ENCODE data around the gene GNAL.
"Not testable (repeated sequence)": the region's sequence is repeated elsewhere in the genome, so short reads cannot be mapped to it uniquely, and the experiment has no call there.

The GNAL gene

GRCh38 chr18:11851146-11851805 lies 162.2 kb downstream of the GNAL start, which contains the start of gene CHMP1B:
CHMP1B (plus strand) TSS chr18:11851413; CDS start chr18:11851512, 99 bp downstream.
- DNase-seq (ENCODE audit: low read depth) = peak; percentile 95

GRCh38 chr18:11851806-11852337 lies 162.8 kb downstream of the GNAL start:
- peak; percentile 23 for DNase-seq (ENCODE audit: low read depth)

- DNase-seq (ENCODE audit: low read depth) = not testable (repeated sequence)
Measured at GRCh38 chr18:11854554-11854953, 165.5 kb downstream of the GNAL start.

DNA sequence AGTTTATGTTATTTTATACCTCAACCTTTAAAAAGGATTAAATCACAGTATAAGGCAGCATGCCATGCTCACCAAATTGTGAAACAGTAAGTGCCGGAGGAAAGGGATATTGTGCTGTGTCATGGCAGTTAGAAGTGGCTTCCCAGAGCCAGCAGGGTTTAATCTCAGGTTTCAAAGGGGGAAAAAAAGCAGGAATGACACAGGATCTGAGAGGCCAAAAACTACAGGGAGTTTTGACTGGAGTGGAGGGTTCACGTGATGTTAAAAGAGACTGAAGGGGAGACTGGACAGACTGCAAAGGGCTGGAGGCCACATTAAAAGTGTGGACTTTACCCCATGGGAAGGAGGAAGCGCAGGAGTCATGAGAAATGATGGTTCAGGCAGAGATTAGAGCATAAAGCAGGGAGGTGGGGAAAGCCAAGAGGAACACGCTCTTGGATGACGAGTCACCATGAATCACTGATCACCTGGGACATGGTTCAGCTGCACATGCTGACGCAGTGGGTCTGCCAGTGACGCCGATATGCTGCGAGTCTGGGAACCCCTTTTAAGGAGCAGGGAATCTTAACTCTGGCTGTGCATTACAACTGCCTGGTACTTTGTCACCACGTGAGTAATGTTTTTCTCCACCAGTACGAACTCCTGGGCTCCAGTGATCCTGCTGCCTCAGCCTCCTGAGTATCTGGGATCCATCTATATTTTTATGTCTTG lies 168.3 kb downstream of the GNAL start:
- DNase-seq (ENCODE audit: low read depth) = no peak

- no peak for DNase-seq (ENCODE audit: low read depth)
Measured at GRCh38 chr18:11859282-11859830, 170.3 kb downstream of the GNAL start.

GRCh38 chr18:11859903-11860407 lies 170.9 kb downstream of the GNAL start:
- DNase-seq (ENCODE audit: low read depth) = no peak

GRCh38 chr18:11860594-11861450 lies 171.8 kb downstream of the GNAL start:
- no peak for DNase-seq (ENCODE audit: low read depth)

DNA sequence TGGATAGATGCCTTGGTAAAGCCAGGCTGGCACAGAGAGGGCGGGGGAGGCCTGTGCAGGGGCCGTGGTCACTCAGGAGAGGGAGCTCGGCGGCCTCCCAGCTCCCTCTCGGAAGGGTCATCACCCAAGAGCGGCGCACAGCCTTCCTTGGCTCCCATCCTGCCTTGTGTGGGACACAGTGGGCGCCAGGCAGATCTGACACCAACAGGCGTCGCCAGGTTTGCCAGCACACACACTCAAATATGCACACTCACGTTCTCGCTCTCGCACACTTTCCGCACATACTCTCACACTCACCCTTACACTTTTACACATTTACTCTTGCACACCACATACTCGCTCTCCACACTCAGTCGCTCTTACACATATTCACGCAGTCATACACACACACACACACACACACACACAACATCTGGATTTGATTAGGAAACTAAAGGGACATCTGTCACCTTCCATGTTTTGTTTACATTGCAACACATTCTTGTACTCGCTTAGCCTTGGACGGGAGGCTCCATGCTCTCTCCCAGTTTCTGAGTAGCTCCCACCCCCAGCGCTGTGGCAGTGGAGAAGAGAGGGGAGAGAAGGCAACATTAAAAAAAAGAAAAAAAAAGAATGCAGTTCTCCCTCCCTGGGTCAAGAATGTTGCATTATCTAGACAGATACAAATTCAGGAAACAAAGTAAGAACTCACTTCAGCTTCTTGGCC lies 172.7 kb downstream of the GNAL start:
- no peak for DNase-seq (ENCODE audit: low read depth)

GRCh38 chr18:11862468-11863137 lies 173.5 kb downstream of the GNAL start:
- DNase-seq (ENCODE audit: low read depth) = no peak

DNA sequence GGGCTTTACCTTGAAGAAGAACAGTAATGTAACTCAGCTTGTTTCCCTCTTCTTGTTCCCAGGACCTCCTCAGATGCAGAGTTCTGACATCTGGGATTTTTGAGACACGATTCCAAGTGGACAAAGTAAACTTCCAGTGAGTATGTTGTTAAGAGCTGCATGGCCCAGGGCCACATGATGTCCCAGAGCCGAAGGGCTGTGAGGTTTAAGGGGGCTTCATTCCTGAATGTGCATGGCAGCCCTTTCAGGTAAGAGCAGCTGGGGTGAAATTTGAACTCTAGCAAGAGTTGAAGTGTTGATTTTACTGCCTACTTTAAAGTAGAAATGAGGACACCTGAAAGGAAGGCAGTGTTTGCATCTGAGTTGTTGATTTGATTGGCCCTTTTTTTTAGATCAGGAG lies 175.4 kb downstream of the GNAL start:
- DNase-seq (ENCODE audit: low read depth) = no peak

- DNase-seq (ENCODE audit: low read depth) = no peak
Measured at GRCh38 chr18:11865071-11865470, 176.0 kb downstream of the GNAL start.

DNA sequence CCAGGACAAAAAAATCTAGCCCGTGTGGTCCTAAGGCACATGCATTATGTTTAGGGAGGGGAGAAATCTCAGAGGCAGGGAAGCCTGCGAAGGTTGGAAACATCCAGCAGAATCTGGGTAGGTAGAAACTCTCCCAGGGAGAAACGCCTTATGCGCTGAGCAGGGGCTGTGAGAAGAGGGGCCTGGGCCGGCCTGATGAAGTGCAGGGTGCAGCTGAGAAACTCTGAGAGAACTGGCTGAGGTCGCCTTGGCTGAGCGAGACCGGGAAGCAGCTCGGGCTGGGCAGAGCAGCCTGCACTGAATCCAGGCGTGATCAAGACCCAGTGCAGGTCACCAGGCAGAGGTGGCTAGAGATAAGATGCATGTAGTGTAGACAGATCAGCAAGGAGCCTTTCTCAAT lies 177.3 kb downstream of the GNAL start:
- DNase-seq (ENCODE audit: low read depth) = no peak

DNA sequence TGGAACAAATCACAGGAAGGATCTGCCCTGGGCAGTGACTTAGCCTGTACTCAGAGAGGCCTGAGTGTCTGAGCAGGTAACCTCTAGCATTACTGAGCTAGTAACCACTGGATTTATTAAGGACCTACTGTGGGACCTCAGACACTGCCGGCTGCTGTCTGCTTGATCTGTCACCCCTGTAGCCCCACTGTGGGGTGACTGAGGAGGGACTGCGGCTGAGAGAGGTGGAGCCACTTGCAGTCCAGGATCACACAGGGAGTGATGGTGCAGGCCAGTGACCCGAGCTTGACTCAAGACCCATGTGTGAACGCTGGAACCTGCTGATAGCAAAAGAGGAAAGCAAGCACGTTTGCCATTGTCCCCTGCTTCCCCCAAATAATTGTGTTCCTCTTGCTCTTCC lies 177.7 kb downstream of the GNAL start:
- DNase-seq (ENCODE audit: low read depth) = no peak

GRCh38 chr18:11868230-11868629 lies 179.2 kb downstream of the GNAL start:
- DNase-seq (ENCODE audit: low read depth) = no peak

- no peak for DNase-seq (ENCODE audit: low read depth)
Measured at GRCh38 chr18:11871501-11871900, 182.4 kb downstream of the GNAL start.

DNA sequence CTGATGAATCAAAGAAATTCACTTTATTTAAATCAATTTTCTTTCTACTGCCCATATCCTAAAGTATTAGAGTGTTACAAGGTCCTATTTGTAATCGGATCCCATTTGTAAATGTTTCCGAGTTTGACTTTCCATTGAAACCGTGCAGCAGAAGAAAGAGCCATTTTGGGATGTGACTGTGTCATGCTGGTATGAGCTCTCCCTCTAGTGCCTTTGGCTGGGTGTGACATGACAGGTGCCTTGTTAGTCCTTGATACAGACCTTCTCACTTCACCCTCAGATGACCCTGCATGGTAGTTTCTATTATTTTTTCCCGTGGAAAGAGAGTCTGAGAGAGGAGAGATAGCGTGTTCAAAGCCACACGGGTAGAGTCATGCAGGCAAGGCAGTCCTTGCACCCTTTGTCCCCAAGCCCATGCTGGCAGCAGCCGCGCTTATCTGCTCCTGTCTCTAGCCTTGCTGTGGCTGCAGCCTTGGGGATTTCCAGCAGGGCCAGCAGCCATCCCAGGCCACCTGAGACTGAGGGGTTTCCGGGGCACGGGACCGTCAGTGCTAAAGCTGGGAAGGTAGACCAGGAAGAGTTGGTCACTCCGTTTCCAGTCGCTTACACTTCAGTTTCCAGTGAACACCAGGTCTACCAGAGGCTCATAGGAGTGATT lies 183.5 kb downstream of the GNAL start:
- DNase-seq (ENCODE audit: low read depth) = no peak

DNA sequence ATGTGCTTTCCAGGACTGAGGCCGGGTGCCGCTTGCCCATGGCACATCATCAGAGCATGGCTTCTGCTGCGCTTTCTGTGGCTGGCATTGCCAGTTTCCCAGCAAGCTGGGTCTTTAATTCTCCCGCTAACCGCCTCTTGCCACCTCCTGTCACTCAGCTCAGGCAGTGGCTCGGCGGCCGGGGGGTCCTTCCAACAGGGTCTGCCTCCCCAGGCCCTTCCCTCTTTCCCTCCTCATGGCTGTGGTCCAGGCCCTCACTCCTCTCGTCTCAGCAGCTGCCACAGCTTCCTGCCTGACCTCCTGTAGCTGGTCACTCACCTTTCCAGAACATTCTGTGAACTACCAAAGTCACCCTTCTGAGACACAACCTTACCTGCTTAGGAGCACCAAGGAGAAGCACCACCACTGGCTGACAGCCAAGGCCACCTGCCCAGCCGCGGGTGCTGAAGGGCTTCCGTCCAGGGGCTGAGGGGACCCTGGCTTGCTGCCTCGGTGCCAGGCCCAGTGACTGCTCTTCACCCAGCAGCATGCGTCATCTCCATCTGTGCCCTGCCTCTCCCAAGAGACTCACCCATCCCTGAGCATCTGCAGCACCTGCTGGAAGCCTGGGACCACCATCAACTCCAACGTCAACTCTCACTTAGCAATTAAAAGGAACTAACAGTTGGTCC lies 184.7 kb downstream of the GNAL start:
- no peak for DNase-seq (ENCODE audit: low read depth)

DNA sequence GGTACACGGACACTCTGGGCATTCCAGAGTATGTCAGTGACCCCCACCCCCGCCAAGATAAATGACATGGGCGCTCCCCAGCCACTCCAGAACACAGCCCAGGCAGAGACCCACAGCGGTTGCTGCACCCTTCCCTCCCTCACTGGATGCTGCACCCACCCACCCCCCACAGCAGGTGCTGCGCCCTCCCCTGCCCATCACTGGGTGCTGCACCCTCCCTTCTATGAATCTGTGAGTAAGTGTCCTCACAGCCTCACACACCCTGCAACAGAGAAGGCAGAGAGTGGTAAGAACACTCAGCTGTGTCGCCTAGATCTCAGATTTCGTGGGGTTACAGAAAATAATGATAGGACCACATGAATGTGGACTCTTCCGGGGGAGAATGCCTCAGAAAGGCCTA lies 185.6 kb downstream of the GNAL start:
- no peak for DNase-seq (ENCODE audit: low read depth)

DNA sequence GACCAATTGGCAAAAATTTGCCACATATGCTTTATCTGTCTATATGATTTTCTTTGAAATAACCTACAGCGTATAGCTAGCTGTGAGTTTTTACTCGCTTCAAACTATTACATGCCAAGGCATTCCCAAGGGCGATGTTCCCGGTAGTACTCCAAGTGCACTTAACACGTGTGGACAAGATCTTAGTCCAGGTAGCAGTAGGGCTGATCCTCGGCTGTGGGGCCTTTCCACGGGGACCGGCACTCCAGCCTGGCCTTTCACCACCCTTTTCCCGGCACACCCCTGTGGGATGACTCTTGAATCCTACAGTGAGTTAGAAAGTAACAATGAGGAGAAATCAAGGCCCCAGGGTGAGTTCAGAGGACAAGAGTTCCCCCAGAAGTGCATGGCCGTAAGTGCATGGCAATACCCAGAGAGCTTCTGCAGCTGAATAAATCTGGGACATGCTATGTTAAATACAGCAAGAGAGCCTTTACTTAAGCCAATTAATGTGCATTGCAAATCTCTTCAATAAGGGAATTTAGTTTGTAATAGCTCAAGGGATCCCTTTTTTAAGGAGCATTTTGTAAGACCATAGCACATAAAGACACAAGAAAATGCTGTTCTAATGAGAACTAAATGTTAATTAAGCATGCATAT lies 188.6 kb downstream of the GNAL start:
- DNase-seq (ENCODE audit: low read depth) = no peak

Data from activated T-helper 1 cell treated with Interleukin-2 at 50 U/mL for 16 hours (primary cell).